Glomerular endothelial cell (primary cell): ENCODE results near the gene TNC. TPM values are rescaled to one million over a fixed set of nuclear protein-coding genes. Genes with fewer than 3 reads are reported as not detected.

ENCODE experiments used
- DNase-seq: peaks from one replicate; pipeline ENCODE4 v3.0.0-alpha.2; 2011; ENCODE audit warnings: low read depth, low spot score; ENCODE audit errors: extremely low read depth
- total RNA-seq: library from RNA; depleted of rRNA; stranded (reverse); fragments of >200 nt; gene quantifications from 2 replicates; pipeline ENCODE4 v1.2.3, GENCODE V29; 2015

The TNC gene
- total RNA-seq, 1 donor from 2014 or later: 27.0 TPM

GRCh38 chr9:115058175-115058574 is 59.8 kb downstream of the TNC start:
- DNase-seq: no peak

DNA sequence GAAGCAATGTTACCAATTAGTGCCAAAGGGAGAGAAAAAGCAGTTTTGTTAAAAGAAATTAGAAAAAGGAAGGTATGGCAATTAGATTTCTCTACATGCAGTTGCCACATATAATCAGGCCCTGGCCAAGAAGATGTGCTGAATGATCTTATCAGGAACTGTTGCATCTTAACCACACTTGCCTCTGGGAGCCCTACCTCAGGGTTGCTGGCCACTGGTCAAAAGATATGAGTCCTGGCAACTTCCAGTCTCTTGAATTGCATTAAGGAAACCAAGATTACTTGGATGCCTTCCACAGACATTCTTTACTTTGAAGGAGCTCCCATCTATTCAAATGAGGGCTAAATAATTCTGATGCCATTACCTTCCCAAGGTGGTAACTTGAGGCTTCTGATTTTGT is 60.4 kb downstream of the TNC start:
- DNase-seq: no peak

DNA sequence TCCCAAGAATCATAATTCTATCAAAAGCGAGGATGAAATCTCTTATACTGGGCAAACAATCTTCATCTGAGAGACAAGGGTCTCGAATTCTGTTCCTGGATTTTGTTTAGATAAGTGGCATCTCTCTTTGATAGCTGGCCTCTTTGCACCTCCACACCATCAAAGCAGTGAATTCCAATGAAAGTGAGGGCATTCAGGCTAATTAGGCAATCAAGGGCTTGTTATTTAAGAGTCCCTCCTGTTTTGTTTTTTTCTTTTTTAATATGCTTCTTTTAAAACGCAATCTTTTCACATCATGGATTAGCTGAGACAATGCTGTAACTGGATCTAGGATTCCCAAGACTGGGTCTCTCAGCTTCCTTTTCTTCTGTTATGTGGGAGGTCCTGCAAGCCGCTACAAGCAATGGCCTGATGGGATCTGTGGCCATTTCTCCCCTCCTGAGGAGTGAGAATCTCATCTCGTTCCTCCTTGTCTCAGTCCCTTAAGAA is 67.9 kb downstream of the TNC start:
- no peak for DNase-seq

DNA sequence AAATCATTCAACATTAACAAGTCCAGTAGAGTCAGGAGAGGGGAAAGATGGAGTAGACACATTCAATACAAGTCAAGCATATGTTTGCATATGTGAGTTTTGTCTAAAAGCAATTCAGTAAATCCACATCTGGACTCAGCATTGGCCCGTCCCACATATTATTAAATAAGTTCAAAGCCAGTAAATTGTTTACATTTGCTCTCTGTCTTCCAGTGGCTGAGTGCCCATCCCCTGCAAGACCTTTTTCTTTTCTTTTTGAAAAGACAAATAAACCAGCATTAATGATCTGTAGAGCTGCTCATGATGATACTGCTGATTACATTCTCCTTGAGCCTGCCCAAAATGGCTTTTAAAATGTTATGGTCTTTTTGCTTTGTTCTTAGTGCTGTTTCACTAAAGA is 71.1 kb downstream of the TNC start:
- no peak for DNase-seq

DNA sequence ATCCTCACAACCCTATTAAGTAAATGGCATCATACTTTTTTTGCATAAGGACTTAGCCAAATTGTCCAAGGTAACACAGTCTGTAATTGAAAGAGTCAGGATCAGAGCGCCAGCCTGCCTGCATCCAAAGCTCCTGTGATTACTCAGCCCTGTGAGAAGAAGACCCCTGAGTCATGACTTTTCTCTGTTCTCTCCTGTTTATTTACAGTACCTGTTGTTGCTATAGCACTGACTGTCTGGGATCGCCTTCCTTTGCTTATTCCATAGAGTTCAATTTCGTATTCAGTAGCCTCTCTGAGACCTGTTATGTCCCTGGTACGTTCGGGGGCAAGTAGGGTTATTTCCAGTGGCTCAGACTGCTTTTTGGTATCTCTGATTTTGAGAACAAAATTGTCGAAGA is 71.8 kb downstream of the TNC start:
- DNase-seq: no peak

DNA sequence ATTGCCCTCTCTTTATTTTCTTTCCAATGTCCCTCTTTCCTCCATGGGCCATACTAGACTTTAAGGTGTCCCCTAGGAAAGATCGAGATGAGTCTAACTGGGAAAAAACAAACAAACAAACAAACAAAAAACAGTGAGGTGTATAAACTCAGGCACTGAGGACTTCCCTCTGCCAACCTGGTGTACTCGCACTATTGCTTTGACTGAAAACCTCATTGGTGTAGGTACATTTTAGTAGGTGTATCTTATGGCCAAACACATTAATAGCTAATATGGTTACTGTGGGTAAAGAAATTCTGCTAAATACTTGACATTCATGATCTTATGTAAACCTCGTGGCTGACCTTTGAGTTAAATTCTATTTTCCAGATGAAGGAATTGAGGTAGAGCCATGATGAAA is 74.3 kb downstream of the TNC start:
- DNase-seq: no peak

DNA sequence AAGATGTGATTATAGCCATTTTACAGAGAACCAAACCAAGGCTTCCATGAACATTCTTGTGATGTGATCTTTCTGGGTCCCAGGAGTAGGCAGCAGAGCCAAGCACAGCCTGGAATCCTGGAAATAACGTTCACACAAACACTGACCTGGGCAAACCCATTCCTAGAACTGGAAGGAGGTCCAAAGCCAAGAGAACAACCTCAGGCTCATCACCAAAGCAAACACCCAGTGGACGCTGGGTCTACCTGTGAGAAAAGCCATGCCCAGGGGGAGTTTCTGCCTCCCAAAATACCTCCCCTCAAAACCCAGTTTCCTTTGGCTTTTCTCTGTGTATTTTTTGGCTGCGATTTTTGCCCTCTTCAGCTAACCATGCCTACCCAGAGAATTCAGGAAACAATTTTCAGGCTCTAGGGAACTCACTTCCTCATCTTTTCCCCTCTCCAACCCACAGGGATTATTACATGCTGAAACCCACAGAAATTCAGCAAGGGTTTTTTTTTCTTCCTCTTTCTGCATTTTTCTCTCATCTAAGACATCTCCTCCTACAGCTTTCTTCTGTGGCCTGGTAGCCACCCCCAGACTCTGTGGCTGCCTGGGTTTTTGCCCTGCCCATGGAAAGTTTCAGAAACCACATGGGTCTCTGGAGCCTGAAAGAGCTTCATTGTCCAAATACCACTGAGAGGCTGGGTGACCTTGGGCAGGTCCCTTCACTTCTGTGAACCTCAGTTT is 75.0 kb downstream of the TNC start:
- no peak for DNase-seq

GRCh38 chr9:115039516-115040120 is 78.3 kb downstream of the TNC start:
- no peak for DNase-seq

GRCh38 chr9:115038178-115038577 is 79.8 kb downstream of the TNC start:
- no peak for DNase-seq

GRCh38 chr9:115036691-115037090 is 81.3 kb downstream of the TNC start:
- DNase-seq: no peak

DNA sequence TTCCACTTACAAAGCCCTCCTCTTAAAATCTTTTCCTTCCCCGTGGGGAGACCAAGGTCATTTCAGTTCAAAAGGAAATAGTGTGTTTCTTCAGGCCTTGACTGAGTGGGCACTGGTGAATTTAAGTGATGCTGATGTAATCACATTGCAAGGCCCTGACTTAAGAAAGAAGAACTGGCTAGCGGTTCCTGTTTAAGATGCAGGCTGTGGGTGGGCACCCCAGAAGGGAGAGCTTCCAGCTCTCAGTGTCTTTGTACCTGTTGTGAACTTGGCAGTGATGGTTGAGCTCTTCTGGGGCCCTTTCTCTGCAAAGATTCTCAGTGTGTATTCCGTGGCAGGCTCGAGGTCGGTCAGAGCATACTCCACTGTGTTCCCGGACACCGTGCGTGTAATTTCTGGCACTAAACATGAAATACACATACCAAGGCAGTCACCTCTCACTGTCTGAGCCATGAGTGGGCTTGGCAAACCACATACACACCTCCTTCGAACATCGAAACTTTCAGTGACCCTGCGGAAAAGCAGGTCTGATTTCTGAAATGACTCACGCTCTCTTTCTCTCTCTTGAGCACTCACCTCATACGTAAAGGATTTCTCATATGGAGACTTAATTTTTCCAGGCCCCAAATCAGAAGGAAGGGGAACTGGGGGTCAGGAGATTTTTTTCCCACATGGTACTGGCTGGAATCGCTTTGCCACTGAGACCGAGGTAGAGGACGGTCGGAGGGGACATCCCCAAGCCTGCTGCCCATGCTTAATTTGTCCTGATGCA is 81.9 kb downstream of the TNC start:
- DNase-seq: no peak

DNA sequence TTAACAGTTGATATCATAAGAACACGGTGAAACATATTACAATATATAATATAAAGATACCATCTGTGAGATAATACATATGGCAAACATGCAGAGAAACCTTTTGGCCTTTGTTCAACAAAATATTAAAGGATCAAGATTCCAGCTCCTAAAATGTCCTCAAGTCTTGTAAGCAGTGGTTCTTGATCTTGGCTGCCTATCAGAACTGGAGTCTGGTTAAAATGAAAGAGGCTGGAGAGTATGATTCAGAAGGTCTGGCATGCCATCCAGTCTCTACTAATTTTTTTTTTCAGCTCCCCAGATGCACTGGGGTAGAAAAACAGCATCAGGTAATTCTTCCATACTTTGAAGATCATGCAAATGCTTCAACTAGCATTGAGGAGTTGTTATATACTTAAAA is 83.2 kb downstream of the TNC start:
- DNase-seq: no peak

- no peak for DNase-seq
Measured at GRCh38 chr9:115033800-115034199, 84.2 kb downstream of the TNC start.

DNA sequence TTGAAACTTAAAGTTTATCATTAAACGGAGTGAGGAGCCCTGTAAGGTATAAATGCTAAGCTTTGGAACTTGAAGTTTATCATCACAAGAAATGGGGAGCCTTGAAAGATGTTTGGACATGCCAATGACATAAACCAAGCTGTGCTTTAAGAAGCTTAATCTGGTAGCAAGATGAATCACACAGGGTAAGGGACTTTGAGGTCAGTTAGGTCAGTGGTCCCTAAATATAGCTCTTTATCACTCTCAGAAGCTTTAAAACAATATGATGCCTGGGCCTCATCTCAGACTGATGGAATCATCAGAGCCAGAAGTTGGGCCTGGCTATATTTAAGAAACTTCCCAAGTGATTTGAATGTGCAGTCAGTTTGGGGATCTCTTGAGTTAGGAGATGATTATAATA is 85.7 kb downstream of the TNC start:
- no peak for DNase-seq

- DNase-seq: no peak
Measured at GRCh38 chr9:115030006-115030405, 88.0 kb downstream of the TNC start.

GRCh38 chr9:115025721-115026120 is 92.2 kb downstream of the TNC start:
- no peak for DNase-seq

DNA sequence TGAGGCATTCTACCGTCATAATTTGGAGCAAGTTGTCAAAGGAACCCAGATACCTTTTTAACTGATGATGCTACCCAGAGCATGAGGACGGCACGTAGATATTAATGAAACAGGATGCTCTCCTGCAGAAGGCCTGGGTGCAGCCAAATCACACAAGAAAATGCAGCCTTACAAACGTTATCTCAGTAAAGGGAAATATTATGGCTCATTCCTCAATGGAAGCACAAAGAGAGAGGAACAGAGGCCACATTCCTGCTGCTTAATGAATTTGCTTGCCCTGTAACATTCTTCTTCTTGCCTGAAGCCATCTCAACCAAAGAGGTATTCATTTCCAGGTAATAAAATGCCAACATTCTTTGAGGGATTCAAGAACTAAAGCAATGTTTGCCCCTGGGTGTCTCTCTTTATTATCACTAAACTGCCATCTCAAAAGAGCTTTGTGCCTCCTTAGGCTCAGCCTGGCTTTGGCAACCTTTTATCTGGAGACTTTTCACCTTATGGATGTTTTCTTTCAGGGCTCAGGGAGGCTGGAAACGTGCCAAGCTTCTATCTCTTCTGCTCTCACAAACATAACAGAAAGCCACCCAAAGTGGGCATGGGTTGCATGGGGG is 92.9 kb downstream of the TNC start:
- no peak for DNase-seq

GRCh38 chr9:115022760-115023434 is 95.1 kb downstream of the TNC start:
- DNase-seq: no peak

DNA sequence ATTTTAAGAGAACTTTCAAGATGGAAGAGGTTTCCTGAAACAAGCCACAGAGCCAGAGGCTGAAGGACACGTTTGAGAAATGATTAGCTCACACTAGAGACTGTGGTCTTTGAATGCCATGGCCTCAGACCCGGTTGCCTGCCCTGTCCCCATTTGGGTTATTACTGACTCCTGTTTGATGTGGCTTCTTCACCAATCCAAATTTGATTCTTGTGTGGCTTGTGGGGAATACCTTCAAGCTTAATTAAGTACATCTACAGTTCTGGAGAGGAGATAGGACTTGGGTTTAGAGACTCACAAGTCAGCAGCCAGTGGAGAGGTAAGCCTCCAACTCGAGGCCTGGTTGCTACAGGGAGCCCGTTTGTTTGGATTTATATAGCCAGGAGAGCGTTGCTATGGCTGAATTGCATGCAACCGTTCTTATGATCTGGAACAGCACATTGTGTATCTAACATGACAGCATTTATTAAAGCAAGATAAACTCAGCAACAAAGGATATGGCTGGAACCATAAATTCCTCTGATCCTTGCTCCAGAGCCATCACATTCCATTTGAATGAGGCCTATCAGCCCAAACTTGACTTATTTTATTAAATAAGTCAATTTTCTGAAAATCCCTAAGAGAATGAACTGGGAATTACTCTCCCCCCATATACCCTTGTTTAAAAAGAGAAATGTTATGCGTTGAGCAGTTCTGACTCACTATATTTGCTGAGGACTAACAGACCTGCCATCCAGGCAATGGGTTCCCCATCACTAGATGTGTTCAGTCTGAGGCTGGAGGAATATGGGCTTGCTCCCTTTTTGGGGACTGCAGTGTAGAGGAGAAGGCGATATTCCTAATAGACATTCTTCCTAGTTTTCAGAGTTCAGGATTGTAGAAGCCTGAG is 99.2 kb downstream of the TNC start:
- DNase-seq: no peak

DNA sequence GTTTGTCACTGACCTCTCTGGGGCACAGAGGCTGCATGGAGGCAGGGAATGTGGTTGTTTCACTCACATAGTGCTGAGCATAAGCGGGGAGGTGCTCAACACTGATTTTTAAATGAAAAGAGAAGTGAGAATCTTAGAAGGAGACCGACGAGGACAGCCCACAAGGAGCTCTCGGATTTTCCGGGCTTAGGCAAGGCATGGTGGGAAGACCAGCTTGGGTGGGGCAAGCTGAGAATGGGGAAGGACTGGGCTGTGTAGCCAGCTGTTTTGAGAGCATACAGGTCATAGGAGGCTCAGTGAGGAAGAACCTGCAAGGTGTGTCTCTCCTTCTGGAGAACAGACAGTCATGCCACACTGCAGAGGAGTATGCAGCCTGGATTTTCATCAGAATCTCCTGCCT is 101.6 kb downstream of the TNC start:
- DNase-seq: no peak
